ENCODE data around the gene PCK2. TPM values are rescaled to one million over a fixed set of nuclear protein-coding genes. Genes with fewer than 3 reads are reported as not detected.

PCK2 gene
- total and polyA plus RNA-seq, 4 donors: 39.8 to 250 (median 221) TPM

DNA sequence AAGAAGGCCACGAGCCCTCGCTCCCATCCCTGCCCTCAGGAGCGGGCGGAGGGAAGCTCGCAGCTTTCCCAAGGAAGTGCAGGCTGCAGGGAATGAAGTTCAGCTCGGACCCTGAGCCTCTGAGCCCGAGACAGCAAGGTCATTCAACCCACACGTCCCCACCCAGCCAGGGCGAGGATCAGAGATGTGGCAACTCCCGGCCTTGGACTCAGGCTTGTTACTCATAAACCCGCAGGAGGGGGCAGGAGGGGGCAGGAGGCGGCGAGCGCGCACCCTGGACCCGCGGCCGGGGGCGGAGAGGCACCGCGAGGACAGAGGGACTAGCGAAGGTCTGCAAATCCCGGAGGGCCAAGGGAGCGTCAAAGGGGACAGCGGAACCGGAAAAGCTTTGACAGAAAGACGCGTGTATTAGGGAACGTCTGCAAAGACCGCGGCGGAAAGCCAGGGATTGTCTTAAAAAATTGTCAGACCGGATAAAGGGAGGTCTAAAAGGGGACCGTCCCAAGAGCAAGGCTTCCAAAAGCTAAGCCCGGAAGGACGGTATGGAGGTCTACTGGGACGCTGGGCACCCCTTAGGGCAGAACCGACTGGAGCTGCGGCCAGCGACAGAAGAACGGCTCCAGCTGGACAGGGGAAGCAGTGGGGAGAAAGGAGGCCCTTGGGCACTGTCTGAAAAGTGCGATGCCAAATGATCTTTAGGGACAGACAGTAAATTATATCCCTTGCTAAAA, 19.9 kb downstream of the PCK2 start (continued):
- TF ChIP-seq, protein P1, sequence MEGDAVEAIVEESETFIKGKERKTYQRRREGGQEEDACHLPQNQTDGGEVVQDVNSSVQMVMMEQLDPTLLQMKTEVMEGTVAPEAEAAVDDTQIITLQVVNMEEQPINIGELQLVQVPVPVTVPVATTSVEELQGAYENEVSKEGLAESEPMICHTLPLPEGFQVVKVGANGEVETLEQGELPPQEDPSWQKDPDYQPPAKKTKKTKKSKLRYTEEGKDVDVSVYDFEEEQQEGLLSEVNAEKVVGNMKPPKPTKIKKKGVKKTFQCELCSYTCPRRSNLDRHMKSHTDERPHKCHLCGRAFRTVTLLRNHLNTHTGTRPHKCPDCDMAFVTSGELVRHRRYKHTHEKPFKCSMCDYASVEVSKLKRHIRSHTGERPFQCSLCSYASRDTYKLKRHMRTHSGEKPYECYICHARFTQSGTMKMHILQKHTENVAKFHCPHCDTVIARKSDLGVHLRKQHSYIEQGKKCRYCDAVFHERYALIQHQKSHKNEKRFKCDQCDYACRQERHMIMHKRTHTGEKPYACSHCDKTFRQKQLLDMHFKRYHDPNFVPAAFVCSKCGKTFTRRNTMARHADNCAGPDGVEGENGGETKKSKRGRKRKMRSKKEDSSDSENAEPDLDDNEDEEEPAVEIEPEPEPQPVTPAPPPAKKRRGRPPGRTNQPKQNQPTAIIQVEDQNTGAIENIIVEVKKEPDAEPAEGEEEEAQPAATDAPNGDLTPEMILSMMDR (IDR thresholded peaks at IDR 0.05; ENCODE audit: low read depth, low read length, missing input control): no peak
- TF ChIP-seq EGR1 (IDR thresholded peaks at IDR 0.05; ENCODE audit: low read depth in 2 of 2) (peak; percentile 82 to 94), HNF4A (conservative IDR thresholded peaks at IDR 0.05) (peak; percentile 97 to 98), JUND (IDR thresholded peaks at IDR 0.05) (peak; percentile 61 to 89), NR2F2 (IDR thresholded peaks at IDR 0.05) (peak; percentile 25)
- TF ChIP-seq, protein P2, sequence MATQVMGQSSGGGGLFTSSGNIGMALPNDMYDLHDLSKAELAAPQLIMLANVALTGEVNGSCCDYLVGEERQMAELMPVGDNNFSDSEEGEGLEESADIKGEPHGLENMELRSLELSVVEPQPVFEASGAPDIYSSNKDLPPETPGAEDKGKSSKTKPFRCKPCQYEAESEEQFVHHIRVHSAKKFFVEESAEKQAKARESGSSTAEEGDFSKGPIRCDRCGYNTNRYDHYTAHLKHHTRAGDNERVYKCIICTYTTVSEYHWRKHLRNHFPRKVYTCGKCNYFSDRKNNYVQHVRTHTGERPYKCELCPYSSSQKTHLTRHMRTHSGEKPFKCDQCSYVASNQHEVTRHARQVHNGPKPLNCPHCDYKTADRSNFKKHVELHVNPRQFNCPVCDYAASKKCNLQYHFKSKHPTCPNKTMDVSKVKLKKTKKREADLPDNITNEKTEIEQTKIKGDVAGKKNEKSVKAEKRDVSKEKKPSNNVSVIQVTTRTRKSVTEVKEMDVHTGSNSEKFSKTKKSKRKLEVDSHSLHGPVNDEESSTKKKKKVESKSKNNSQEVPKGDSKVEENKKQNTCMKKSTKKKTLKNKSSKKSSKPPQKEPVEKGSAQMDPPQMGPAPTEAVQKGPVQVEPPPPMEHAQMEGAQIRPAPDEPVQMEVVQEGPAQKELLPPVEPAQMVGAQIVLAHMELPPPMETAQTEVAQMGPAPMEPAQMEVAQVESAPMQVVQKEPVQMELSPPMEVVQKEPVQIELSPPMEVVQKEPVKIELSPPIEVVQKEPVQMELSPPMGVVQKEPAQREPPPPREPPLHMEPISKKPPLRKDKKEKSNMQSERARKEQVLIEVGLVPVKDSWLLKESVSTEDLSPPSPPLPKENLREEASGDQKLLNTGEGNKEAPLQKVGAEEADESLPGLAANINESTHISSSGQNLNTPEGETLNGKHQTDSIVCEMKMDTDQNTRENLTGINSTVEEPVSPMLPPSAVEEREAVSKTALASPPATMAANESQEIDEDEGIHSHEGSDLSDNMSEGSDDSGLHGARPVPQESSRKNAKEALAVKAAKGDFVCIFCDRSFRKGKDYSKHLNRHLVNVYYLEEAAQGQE (IDR thresholded peaks at IDR 0.05): peak; percentile 78

DNA sequence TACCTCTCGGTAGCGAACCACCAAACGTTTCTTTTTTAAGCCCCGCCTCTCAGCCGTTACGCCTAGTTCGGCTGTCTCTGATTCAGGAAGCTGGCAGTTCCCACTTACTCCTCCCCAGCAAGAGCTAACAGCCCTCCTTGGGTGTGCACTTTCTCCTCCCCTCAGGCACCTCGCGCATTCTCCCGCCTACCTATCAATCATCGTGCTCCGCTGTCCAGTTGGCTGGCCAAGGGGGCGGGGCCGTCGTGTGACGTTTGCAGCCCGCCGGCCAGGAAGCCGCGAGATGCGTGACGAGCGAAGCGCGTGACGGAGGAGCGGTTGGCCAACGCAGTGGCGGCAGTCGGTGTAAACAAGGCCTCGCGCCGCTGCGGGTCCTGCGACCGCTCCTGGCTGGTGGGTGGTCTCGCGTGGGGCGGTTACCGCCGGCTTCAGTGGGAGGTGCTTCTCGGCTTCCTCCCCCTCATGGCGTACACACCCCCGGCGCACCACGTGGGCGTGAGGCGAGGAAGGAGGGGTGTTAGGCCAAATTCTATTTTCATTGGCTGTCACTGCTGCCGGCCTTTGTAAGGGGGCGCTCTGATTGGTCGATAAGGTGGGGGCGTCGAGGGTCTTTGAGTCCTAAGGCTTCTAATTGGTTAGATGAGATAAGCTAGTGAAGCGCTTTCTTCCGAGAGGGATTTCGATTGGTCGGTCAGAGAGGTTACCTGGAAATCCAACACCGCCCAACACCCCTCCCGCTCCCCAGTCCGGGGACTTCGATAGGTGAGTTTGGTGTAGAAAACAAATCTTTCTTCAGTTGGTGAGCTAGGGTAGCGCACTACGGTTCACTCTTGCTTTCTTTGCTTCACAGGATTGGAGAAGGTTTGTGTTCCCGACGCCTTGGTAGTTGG, 20.7 kb downstream of the PCK2 start, which contains the start of the genes DCAF11 and NRL:
Gene DCAF11, plus strand, starts transcription at position 246 of the 890 bp plus-strand sequence. CDS start 818 bp downstream, outside the sequence.
Gene NRL, minus strand, starts transcription at position 418 of the 890 bp plus-strand sequence. CDS start 32,101 bp downstream, outside the sequence.
- WGBS: under 1% methylated on average over 65 of the region's 65 CpGs
- H3K4me1 ChIP-seq (ENCODE audit: control insufficient read depth in 4 of 4, insufficient read depth in 4 of 4, low read length in 3 of 4): peaks cover 3 to 52% (median 40%) of the 10 kb centered on the region in 4 donors
- H3K9me3 ChIP-seq (ENCODE audit: control insufficient read depth in 4 of 4, low read length in 3 of 4): no peaks in the 10 kb centered on the region
- H3K9ac ChIP-seq (ENCODE audit: low read depth in 1 of 2, low read length in 2 of 2): peak within 1 kb of the TSS; percentile 96 to 97
- H3K27ac ChIP-seq (ENCODE audit: low read depth in 1 of 2, low read length in 2 of 2): peak within 1 kb of the TSS; percentile 99 to 100
- peak; percentile 98 for DNase-seq (ENCODE audit: low spot score)
- H3K27me3 ChIP-seq (ENCODE audit: control insufficient read depth in 4 of 4, insufficient read depth in 4 of 4, low read length in 3 of 4): no peaks in the 10 kb centered on the region
- H3K36me3 ChIP-seq (ENCODE audit: control insufficient read depth in 4 of 4, insufficient read depth in 3 of 4, low read depth in 1 of 4, low read length in 3 of 4): peaks cover 7 to 21% (median 19%) of the 10 kb centered on the region in 4 donors
- H3K4me3 ChIP-seq (ENCODE audit: low read depth in 1 of 3, low read length in 3 of 3): peak within 1 kb of the TSS; percentile 61 to 94 (median 91)
- peak in 1 of 2 donors; percentile 1 for TF ChIP-seq GABPA (IDR thresholded peaks at IDR 0.05 in 1 of 2, conservative IDR thresholded peaks at IDR 0.05 in 1 of 2)
- peak in 1 of 2 donors; percentile 19 for TF ChIP-seq RXRA (IDR thresholded peaks at IDR 0.05)
- TF ChIP-seq SP1 (IDR thresholded peaks at IDR 0.05): peak; percentile 98
- TF ChIP-seq, protein P3, sequence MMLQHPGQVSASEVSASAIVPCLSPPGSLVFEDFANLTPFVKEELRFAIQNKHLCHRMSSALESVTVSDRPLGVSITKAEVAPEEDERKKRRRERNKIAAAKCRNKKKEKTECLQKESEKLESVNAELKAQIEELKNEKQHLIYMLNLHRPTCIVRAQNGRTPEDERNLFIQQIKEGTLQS (IDR thresholded peaks at IDR 0.05): no peak
- TF ChIP-seq RAD21 (IDR thresholded peaks at IDR 0.05): peak; percentile 21 to 39
- TF ChIP-seq YY1 (IDR thresholded peaks at IDR 0.05): peak; percentile 22
- TF ChIP-seq HNF4A (conservative IDR thresholded peaks at IDR 0.05): peak in 1 of 2 donors; percentile 42
- TF ChIP-seq EGR1 (IDR thresholded peaks at IDR 0.05; ENCODE audit: low read depth in 2 of 2): peak; percentile 87
- TF ChIP-seq, protein P4, sequence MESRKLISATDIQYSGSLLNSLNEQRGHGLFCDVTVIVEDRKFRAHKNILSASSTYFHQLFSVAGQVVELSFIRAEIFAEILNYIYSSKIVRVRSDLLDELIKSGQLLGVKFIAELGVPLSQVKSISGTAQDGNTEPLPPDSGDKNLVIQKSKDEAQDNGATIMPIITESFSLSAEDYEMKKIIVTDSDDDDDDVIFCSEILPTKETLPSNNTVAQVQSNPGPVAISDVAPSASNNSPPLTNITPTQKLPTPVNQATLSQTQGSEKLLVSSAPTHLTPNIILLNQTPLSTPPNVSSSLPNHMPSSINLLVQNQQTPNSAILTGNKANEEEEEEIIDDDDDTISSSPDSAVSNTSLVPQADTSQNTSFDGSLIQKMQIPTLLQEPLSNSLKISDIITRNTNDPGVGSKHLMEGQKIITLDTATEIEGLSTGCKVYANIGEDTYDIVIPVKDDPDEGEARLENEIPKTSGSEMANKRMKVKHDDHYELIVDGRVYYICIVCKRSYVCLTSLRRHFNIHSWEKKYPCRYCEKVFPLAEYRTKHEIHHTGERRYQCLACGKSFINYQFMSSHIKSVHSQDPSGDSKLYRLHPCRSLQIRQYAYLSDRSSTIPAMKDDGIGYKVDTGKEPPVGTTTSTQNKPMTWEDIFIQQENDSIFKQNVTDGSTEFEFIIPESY (IDR thresholded peaks at IDR 0.05): peak; percentile 66
- peak; percentile 35 for TF ChIP-seq FOXA1 (IDR thresholded peaks at IDR 0.05)
- TF ChIP-seq, protein P1 (IDR thresholded peaks at IDR 0.05; ENCODE audit: low read depth, low read length, missing input control): no peak
- TF ChIP-seq, protein P5, sequence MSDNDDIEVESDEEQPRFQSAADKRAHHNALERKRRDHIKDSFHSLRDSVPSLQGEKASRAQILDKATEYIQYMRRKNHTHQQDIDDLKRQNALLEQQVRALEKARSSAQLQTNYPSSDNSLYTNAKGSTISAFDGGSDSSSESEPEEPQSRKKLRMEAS (IDR thresholded peaks at IDR 0.05): peak; percentile 70
- no peak for TF ChIP-seq NR2F2 (IDR thresholded peaks at IDR 0.05)
- no peak for TF ChIP-seq HNF4G (IDR thresholded peaks at IDR 0.05)
- TF ChIP-seq FOXA2 (IDR thresholded peaks at IDR 0.05): peak; percentile 45
- TF ChIP-seq JUND (IDR thresholded peaks at IDR 0.05): peak in 1 of 2 donors; percentile 43

All from liver (tissue), 9 donors.